Cerebellar nuclear complex (tissue), 1 donor: ENCODE results near the gene POLD1.

Experiments used
- DNase-seq, 2 experiments: peaks; one replicate each; lab custom pipeline; 2025; lab: John Stamatoyannopoulos, UW

Gene POLD1

GRCh38 chr19:50418176-50419021, 34.3 kb downstream of the POLD1 start, which contains the start of gene SPIB:
Gene SPIB, plus strand, starts transcription at chr19:50418938. Its CDS starts 25 bp downstream, at chr19:50418963.
- DNase-seq, result no peak

GRCh38 chr19:50419022-50419579, 35.0 kb downstream of the POLD1 start:
- DNase-seq, result no peak

GRCh38 chr19:50419580-50420035, 35.5 kb downstream of the POLD1 start:
- no peak for DNase-seq

GRCh38 chr19:50420127-50420526, 36.0 kb downstream of the POLD1 start:
- no peak for DNase-seq

GRCh38 chr19:50420808-50421207, 36.7 kb downstream of the POLD1 start:
- DNase-seq, result no peak

- DNase-seq, result no peak
These were observed 38.5 kb downstream of the POLD1 start for GRCh38 chr19:50422397-50423278.

GRCh38 chr19:50423279-50424113, 39.3 kb downstream of the POLD1 start:
- no peak for DNase-seq

GRCh38 chr19:50425581-50425980, 41.4 kb downstream of the POLD1 start:
- no peak for DNase-seq

GRCh38 chr19:50427318-50427925, 43.3 kb downstream of the POLD1 start:
- no peak for DNase-seq

GRCh38 chr19:50427997-50428425, 43.9 kb downstream of the POLD1 start:
- DNase-seq, result no peak

GRCh38 chr19:50428772-50429463, 44.8 kb downstream of the POLD1 start:
- no peak for DNase-seq

GRCh38 chr19:50430888-50431342, 46.8 kb downstream of the POLD1 start:
- no peak for DNase-seq

- DNase-seq, result peak in 1 of 2 experiments; percentile 24
These were observed 47.4 kb downstream of the POLD1 start for GRCh38 chr19:50431343-50432220.

- no peak for DNase-seq
These were observed 48.3 kb downstream of the POLD1 start, which contains the start of gene MYBPC2 for GRCh38 chr19:50432221-50433028. Gene MYBPC2, plus strand, starts transcription at chr19:50432892. Its CDS starts 62 bp downstream, at chr19:50432954.

- DNase-seq, result no peak
These were observed 49.3 kb downstream of the POLD1 start for GRCh38 chr19:50433201-50434180.

GRCh38 chr19:50434525-50434924, 50.4 kb downstream of the POLD1 start:
- no peak for DNase-seq

GRCh38 chr19:50435221-50435620, 51.1 kb downstream of the POLD1 start:
- no peak for DNase-seq
